ENCODE data around the gene UQCRC2.
"Not testable (repeated sequence)": the region's sequence is repeated elsewhere in the genome, so short reads cannot be mapped to it uniquely, and the experiment has no call there.

- TF ChIP-seq CTCF (IDR thresholded peaks at IDR 0.05 in 2 of 3, conservative IDR thresholded peaks at IDR 0.05 in 1 of 3; ENCODE audit: borderline replicate concordance in 1 of 3, insufficient read depth in 1 of 3, low read depth in 2 of 3, low read length in 2 of 3); SIN3A (IDR thresholded peaks at IDR 0.05; ENCODE audit: low read depth): not testable (repeated sequence)
Measured at GRCh38 chr16:22024785-22025184, 71.6 kb downstream of the UQCRC2 start.
